Ovary (tissue), 9 donors: Measurements from ENCODE around the gene HK3. TPM values are rescaled to one million over a fixed set of nuclear protein-coding genes. Genes with fewer than 3 reads are reported as not detected.
"Not testable (repeated sequence)": the region's sequence is repeated elsewhere in the genome, so short reads cannot be mapped to it uniquely, and the experiment has no call there.

Experiments used
- DNase-seq, 5 donors: peaks; one replicate each; pipeline ENCODE4 v3.0.0-alpha.2; 2019 to 2020
- H3K27ac ChIP-seq, 2 donors: fragments of 200-600 bp; one replicate each; pipeline versions ENCODE4 v1.5.1 to v1.8.0; 2019 to 2022
- H3K27me3 ChIP-seq: fragments of 200-600 bp; one replicate; pipeline ENCODE4 v1.8.0; 2022
- H3K36me3 ChIP-seq: fragments of 200-600 bp; sonication (generic); one replicate; pipeline ENCODE4 v1.5.1; 2019
- H3K4me1 ChIP-seq: one replicate; pipeline ENCODE4 v1.8.1; 2013; ENCODE audit warnings: mild to moderate bottlenecking, moderate library complexity; ENCODE audit not compliant: insufficient read depth
- H3K4me3 ChIP-seq: fragments of 200-600 bp; sonication (generic); one replicate; pipeline ENCODE4 v1.5.1; 2017
- H3K9me3 ChIP-seq, 2 donors: fragments of 200-600 bp in 1 of 2; sonication (generic) in 1 of 2; one replicate each; pipeline versions ENCODE4 v1.5.1 to v1.8.1; 2013 to 2019; ENCODE audit warnings: mild to moderate bottlenecking in 1 of 2, moderate library complexity in 1 of 2
- CTCF ChIP-seq, 3 donors: fragments of 450-650 bp in 2 of 3; fragments of 200-600 bp in 1 of 3; IDR thresholded peaks; one replicate each; pipeline versions ENCODE4 v1.5.1 to v1.8.0; 2016 to 2022; ENCODE audit warnings: antibody characterized with exemption in 3 of 3, mild to moderate bottlenecking in 1 of 3
- EP300 ChIP-seq: sonication (generic); formaldehyde crosslinking; IDR thresholded peaks from one replicate; pipeline ENCODE4 v1.6.1; 2017; ENCODE audit warnings: antibody characterized with exemption
- POLR2A ChIP-seq: fragments of 450-650 bp; IDR thresholded peaks from one replicate; pipeline ENCODE4 v1.6.1; 2017; ENCODE audit warnings: antibody characterized with exemption, mild to moderate bottlenecking, moderate library complexity
- WGBS, 3 donors: extraction: QIAGEN DNeasy Blood & Tissue Kit in 1 of 3; methylation state at CpG; one replicate each; pipeline versions ENCODE4 v1.1.5 to v1.1.7; 2013 to 2017; 5-methylcytosine and 5-hydroxymethylcytosine counted together
- intact Hi-C, 4 donors: fragments of 100-400 bp; cut with DNase I; formaldehyde crosslinking; loops; one replicate each; pipeline versions ENCODE4 v1.11.0 to v1.15.1; 2022 to 2023
- polyA plus RNA-seq, 2 donors: library from polyadenylated mRNA; stranded (reverse); fragments of 200-250 nt in 1 of 2; fragments of 350-450 nt in 1 of 2; fragmentation: Illumina TruSeq in 1 of 2; extraction: RNeasy Lipid Tissue Mini Kit (QIAGEN cat#74804) in 1 of 2; gene quantifications; one replicate each; pipeline ENCODE4 v1.2.3, GENCODE V29; 2013 to 2014
- total RNA-seq, 7 donors: library from RNA; depleted of rRNA in 2 of 7; stranded (reverse); fragments of >200 nt in 2 of 7; fragmentation: NEBNext Ultra II Directional in 3 of 7; extraction: Animal tissue kit (Norgen Biotek cat#: 25700) in 3 of 7; gene quantifications; one replicate each; pipeline versions ENCODE4 v1.1.0 to v1.2.4, GENCODE V29; 2016 to 2023
- donor health status: DM: no; HTN: no; CAD: no; lungs with moderate emphysema.
- donor health status: DM: no; HTN: no; CAD: no.
- donor health status: Bipolar disorder and iron deficiency.
- donor health status: DM: yes; HTN: yes; CAD: no.
- donor health status: DM: no; HTN: no; CAD: no.
- donor health status: DM: yes; HTN: yes; CAD: no.

Gene HK3
- total and polyA plus RNA-seq, 9 donors, result 0.61 to 9.9 (median 2.3) TPM

GRCh38 chr5:176875014-176875550 is 24.1 kb downstream of the HK3 start:
- Histone ChIP-seq H3K9me3 (no peaks in the 10 kb centered on the region), H3K27ac (no peak overlapping the region), H3K36me3 (no peaks in the 10 kb centered on the region), H3K4me1 (no peaks in the 10 kb centered on the region), H3K4me3 (no peak overlapping the region), H3K27me3 (no peaks in the 10 kb centered on the region)
- intact Hi-C loops, result no loop called here
- WGBS, 3 donors, result 6 to 14% (median 9%) methylated on average over 17 of the region's 17 CpGs
- DNase-seq, result no peak
- no peak for TF ChIP-seq EP300

GRCh38 chr5:176874198-176874780 is 24.9 kb downstream of the HK3 start:
- Histone ChIP-seq H3K4me1 (no peaks in the 10 kb centered on the region), H3K36me3 (no peaks in the 10 kb centered on the region), H3K4me3 (no peak overlapping the region), H3K9me3 (no peaks in the 10 kb centered on the region), H3K27ac (no peak overlapping the region), H3K27me3 (no peaks in the 10 kb centered on the region)
- intact Hi-C loops, result no loop called here
- no peak for DNase-seq
- 76 to 81% (median 79%) methylated on average over 20 of the region's 20 CpGs for WGBS, 3 donors
- TF ChIP-seq EP300, result no peak
- TF ChIP-seq POLR2A, result no peak
- TF ChIP-seq CTCF (IDR thresholded peaks at IDR 0.05), result no peak

- H3K9me3 ChIP-seq, result no peaks in the 10 kb centered on the region
- no peaks in the 10 kb centered on the region for H3K36me3 ChIP-seq
- H3K4me3 ChIP-seq, result no peak overlapping the region
- WGBS, 3 donors, result 36 to 50% (median 37%) methylated on average over 16 of the region's 16 CpGs
- H3K27ac ChIP-seq, result no peak overlapping the region
- no peak for DNase-seq
- intact Hi-C loops, result no loop called here
- TF ChIP-seq POLR2A (no peak), EP300 (no peak), CTCF (IDR thresholded peaks at IDR 0.05) (no peak)
- no peaks in the 10 kb centered on the region for H3K4me1 ChIP-seq
- H3K27me3 ChIP-seq, result no peaks in the 10 kb centered on the region
Observed at GRCh38 chr5:176873541-176874172, 25.5 kb downstream of the HK3 start.

GRCh38 chr5:176873011-176873410 is 26.1 kb downstream of the HK3 start:
- H3K4me3 ChIP-seq, DNase-seq, H3K27ac ChIP-seq, intact Hi-C loops, H3K9me3 ChIP-seq, H3K36me3 ChIP-seq, H3K27me3 ChIP-seq, H3K4me1 ChIP-seq: not testable (repeated sequence)
- 60 to 65% (median 64%) methylated on average over 2 of the region's 2 CpGs for WGBS, 3 donors

GRCh38 chr5:176872586-176872985 is 26.6 kb downstream of the HK3 start:
- H3K27ac ChIP-seq, H3K4me3 ChIP-seq, H3K4me1 ChIP-seq, H3K9me3 ChIP-seq, H3K27me3 ChIP-seq, DNase-seq, intact Hi-C loops, H3K36me3 ChIP-seq: not testable (repeated sequence)
- WGBS, 3 donors, result 79 to 100% (median 83%) methylated on average over 1 to 2 of the region's 2 CpGs

- WGBS, 3 donors, result 84 to 89% (median 86%) methylated on average over 9 to 10 of the region's 10 CpGs
- not testable (repeated sequence) for H3K27me3 ChIP-seq, H3K27ac ChIP-seq
Observed at GRCh38 chr5:176870644-176871043, 28.5 kb downstream of the HK3 start.

More at GRCh38 chr5:176870644-176871043, 28.5 kb downstream of the HK3 start:
- H3K4me3 ChIP-seq, intact Hi-C loops, DNase-seq, H3K9me3 ChIP-seq, H3K4me1 ChIP-seq, H3K36me3 ChIP-seq: not testable (repeated sequence)
